Measurements from ENCODE around the gene AFF2.
A peak's percentile ranks its signal among the peaks of the same experiment; 100 is the strongest.

The AFF2 gene

GRCh38 chrX:148592595-148592994, 92.2 kb downstream of the AFF2 start:
- no peak for TF ChIP-seq CTCF (IDR thresholded peaks at IDR 0.05; ENCODE audit: insufficient read depth, low read depth, low read length, missing control alignments)
- no peak overlapping the region for H3K4me3 ChIP-seq (ENCODE audit: low read length)
- no peak for DNase-seq (ENCODE audit: low read depth)

GRCh38 chrX:148593146-148593545, 92.7 kb downstream of the AFF2 start:
- no peak for TF ChIP-seq CTCF (IDR thresholded peaks at IDR 0.05; ENCODE audit: insufficient read depth, low read depth, low read length, missing control alignments)
- no peak for DNase-seq (ENCODE audit: low read depth)
- H3K4me3 ChIP-seq (ENCODE audit: low read length): no peak overlapping the region

GRCh38 chrX:148593987-148594386, 93.6 kb downstream of the AFF2 start:
- H3K4me3 ChIP-seq (ENCODE audit: low read length): no peak overlapping the region
- no peak for TF ChIP-seq CTCF (IDR thresholded peaks at IDR 0.05; ENCODE audit: insufficient read depth, low read depth, low read length, missing control alignments)
- DNase-seq (ENCODE audit: low read depth): no peak

- TF ChIP-seq CTCF (IDR thresholded peaks at IDR 0.05; ENCODE audit: insufficient read depth, low read depth, low read length, missing control alignments): no peak
- H3K4me3 ChIP-seq (ENCODE audit: low read length): no peak overlapping the region
- DNase-seq (ENCODE audit: low read depth): no peak
Measured at GRCh38 chrX:148599404-148599803, 99.0 kb downstream of the AFF2 start.

GRCh38 chrX:148600131-148600530, 99.7 kb downstream of the AFF2 start:
- no peak overlapping the region for H3K4me3 ChIP-seq (ENCODE audit: low read length)
- no peak for TF ChIP-seq CTCF (IDR thresholded peaks at IDR 0.05; ENCODE audit: insufficient read depth, low read depth, low read length, missing control alignments)
- DNase-seq (ENCODE audit: low read depth): no peak

- no peak overlapping the region for H3K4me3 ChIP-seq (ENCODE audit: low read length)
- TF ChIP-seq CTCF (IDR thresholded peaks at IDR 0.05; ENCODE audit: insufficient read depth, low read depth, low read length, missing control alignments): no peak
Measured at GRCh38 chrX:148600581-148600980, 100.2 kb downstream of the AFF2 start.

GRCh38 chrX:148601034-148601433, 100.6 kb downstream of the AFF2 start:
- peak; percentile 35 for DNase-seq (ENCODE audit: low read depth)
- no peak overlapping the region for H3K4me3 ChIP-seq (ENCODE audit: low read length)
- no peak for TF ChIP-seq CTCF (IDR thresholded peaks at IDR 0.05; ENCODE audit: insufficient read depth, low read depth, low read length, missing control alignments)

More at GRCh38 chrX:148600581-148600980, 100.2 kb downstream of the AFF2 start:
- DNase-seq (ENCODE audit: low read depth): no peak
